ENCODE measurements around the gene WAC. TPM values are rescaled to one million over a fixed set of nuclear protein-coding genes. Genes with fewer than 3 reads are reported as not detected.

WAC gene
- total RNA-seq, 1 donor, result 86.7 TPM

DNA sequence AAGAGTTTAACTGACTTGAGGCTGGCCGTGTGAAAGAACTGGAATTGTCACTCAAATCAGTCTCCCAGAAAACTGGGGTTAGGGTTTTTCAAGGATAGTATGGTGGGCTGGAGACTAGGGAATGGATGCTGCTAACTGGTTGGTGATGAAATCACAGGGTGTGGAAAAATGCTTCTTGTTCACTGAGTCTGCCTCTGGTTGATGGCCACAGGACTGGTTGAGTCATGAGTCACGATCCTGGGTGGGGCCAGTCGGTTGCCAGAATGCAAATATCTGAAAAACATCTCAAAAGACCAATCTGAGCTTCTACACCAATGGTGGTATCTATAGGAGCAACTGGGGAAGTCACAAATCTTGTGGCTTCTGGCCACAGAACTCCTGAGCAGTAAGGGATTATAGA is 128.1 kb downstream of the WAC start:
- DNase-seq (ENCODE audit: low read depth), result peak; percentile 92
- TF ChIP-seq, protein P1, sequence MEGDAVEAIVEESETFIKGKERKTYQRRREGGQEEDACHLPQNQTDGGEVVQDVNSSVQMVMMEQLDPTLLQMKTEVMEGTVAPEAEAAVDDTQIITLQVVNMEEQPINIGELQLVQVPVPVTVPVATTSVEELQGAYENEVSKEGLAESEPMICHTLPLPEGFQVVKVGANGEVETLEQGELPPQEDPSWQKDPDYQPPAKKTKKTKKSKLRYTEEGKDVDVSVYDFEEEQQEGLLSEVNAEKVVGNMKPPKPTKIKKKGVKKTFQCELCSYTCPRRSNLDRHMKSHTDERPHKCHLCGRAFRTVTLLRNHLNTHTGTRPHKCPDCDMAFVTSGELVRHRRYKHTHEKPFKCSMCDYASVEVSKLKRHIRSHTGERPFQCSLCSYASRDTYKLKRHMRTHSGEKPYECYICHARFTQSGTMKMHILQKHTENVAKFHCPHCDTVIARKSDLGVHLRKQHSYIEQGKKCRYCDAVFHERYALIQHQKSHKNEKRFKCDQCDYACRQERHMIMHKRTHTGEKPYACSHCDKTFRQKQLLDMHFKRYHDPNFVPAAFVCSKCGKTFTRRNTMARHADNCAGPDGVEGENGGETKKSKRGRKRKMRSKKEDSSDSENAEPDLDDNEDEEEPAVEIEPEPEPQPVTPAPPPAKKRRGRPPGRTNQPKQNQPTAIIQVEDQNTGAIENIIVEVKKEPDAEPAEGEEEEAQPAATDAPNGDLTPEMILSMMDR (IDR thresholded peaks at IDR 0.05; ENCODE audit: insufficient read depth, low read length), result no peak
- H3K4me3 ChIP-seq (ENCODE audit: low read depth, low read length), result no peak overlapping the region

DNA sequence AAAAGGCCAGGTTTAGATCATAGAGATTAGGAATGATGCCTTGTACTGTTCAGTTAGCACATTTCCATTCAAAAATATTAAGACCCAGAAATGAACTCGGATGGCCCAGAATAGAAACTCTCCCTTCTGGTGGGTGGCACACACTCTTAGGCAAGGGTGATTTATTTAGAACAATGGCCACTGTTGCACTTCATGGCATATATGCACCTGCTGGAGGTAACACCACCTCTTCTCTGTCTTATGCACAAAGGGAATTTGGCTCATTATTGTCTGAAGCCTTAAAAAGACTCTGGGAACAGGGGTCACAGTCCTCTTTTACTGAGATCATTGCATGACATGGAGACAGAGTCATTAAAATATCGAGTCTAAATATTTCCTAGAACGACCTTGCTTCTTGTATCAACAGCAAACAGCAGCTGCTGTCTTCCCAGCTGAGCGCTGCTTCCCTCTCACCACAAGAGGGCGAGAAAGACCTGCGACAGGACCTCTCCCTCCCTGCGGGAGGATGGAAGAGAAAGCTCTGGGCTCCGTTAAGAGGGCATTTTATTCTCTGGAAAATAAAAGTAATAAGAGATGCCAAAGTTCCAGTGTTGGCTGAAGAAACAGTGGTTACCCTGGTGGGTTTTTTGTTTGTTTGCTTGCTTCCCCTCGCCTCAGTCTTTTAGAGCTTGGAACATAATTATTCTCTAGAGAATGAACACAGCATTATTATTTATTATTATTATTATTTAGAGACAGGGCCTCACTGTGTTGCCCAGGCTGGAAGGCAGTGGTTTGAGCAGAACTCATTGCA is 130.9 kb downstream of the WAC start:
- DNase-seq (ENCODE audit: low read depth), result peak; percentile 89
- H3K4me3 ChIP-seq (ENCODE audit: low read depth, low read length), result no peak overlapping the region

GRCh38 chr10:28664369-28664740 is 131.4 kb downstream of the WAC start:
- H3K4me3 ChIP-seq (ENCODE audit: low read depth, low read length), result no peak overlapping the region
- peak; percentile 88 for DNase-seq (ENCODE audit: low read depth)
- TF ChIP-seq, protein P1 (IDR thresholded peaks at IDR 0.05; ENCODE audit: insufficient read depth, low read length), result no peak

More for the DNA sequence above, 130.9 kb downstream of the WAC start:
- TF ChIP-seq, protein P1 (IDR thresholded peaks at IDR 0.05; ENCODE audit: insufficient read depth, low read length), result peak; percentile 99

DNA sequence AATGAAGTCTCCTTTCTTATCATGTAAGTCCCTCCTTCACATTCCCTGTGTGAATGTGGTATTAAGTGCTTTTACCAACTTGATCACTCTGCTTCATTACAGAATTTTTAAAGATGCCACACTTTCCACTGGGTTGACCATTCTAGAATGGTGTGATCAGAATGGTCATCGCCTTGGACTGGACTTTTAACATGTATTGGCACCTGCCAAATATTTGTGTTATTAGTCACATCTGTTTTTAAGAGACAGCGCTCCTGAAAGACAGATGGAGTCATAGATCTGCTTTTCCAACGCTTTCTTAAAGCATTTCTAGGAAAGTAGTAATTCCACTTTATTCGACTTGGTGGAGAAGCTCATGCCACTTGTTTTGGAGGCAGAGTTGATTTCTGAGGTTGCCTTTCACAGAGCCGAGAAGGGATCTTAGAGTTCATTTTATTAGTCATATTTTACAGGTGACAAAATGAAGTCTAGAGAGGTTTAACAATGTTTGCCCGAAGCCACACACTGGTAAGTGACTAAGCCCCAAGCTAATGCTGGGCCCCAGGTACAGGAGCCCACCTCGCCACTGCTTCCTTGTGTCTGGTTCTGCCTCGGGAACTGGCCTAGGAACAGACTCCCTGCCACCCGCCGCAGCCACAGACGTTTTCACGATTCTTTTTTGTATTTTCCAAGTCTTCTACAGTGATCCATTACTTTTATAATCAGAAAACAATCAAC is 134.0 kb downstream of the WAC start:
- no peak for DNase-seq (ENCODE audit: low read depth)
- TF ChIP-seq, protein P1 (IDR thresholded peaks at IDR 0.05; ENCODE audit: insufficient read depth, low read length), result no peak
- H3K4me3 ChIP-seq (ENCODE audit: low read depth, low read length), result no peak overlapping the region

GRCh38 chr10:28668363-28669226 is 135.7 kb downstream of the WAC start:
- TF ChIP-seq, protein P1 (IDR thresholded peaks at IDR 0.05; ENCODE audit: insufficient read depth, low read length), result no peak
- peak overlapping the region; percentile 65 for H3K4me3 ChIP-seq (ENCODE audit: low read depth, low read length)
- peak; percentile 31 for DNase-seq (ENCODE audit: low read depth)

Data from fibroblast of the aortic adventitia (primary cell).